Neural cell (in vitro differentiated cells): Measurements from ENCODE around the gene SLC25A22.

Experiments used
- CTCF ChIP-seq: fragments of 450-650 bp; IDR thresholded peaks from 2 replicates; pipeline ENCODE4 v1.5.1; 2014; ENCODE audit warnings: antibody characterized with exemption, mild to moderate bottlenecking, moderate library complexity; ENCODE audit not compliant: poor library complexity, severe bottlenecking
- EZH2 ChIP-seq: fragments of 200-600, 300-800 bp; shearing (Covaris generic), sonication (generic); IDR thresholded peaks from 2 replicates; pipeline ENCODE4 v1.6.1; 2014; ENCODE audit warnings: antibody characterized with exemption, low read length, borderline replicate concordance, mild to moderate bottlenecking; ENCODE audit not compliant: insufficient read depth, poor library complexity, severe bottlenecking
- POLR2AphosphoS5 ChIP-seq: IDR thresholded peaks from 2 replicates; pipeline ENCODE4 v1.6.1; 2012
- RAD21 ChIP-seq: fragments of 450-650 bp; conservative IDR thresholded peaks from 2 replicates; pipeline ENCODE4 v1.6.1; 2014; ENCODE audit warnings: antibody characterized with exemption, mild to moderate bottlenecking, moderate library complexity
- SMC3 ChIP-seq: fragments of 450-650 bp; conservative IDR thresholded peaks from 2 replicates; pipeline ENCODE4 v1.6.1; 2014; ENCODE audit warnings: antibody characterized with exemption, mild to moderate bottlenecking, moderate library complexity; ENCODE audit not compliant: poor library complexity

DNA sequence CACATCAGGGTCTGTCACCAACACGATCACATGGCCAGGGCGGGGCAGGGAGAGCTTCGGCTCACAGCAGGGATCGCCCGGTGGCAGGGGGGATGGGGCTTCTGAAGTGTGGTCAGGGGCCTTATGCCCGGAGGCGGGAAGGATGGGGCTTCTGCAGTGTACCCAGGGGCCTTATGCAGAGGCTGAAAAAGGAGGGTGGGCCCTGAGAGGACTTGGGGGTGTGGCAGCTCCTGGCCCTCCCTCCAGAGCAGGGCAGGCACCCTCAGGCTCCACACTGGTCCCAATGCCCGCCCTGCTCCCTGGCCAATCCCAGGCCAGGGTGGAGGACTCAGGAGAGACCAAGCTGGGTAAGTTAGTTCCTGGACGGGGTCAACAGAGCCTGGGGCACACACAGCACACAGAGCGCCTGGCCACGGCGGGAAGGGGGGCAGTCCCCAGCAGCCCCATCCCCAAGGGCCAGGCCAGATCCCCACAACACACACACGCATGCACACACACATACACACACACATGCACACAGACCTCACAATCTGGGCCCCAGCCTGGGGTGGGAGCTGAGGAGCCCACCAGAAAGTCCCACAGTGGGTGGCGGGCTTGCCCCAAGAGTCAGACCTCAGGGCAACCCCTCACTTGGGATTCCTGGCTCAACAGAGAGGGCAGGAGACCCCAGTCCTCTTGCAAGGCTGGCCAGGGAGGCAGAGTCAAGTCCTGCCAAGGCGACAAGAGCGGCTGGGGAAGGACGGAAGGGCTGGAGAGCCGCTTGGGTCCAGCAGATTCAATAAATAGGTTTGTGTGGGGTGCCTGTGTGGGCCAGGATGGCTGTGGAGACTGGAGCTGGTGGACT is 7.1 kb downstream of the SLC25A22 start:
- TF ChIP-seq CTCF: no peak
- no peak for TF ChIP-seq RAD21
- no peak for TF ChIP-seq EZH2
- no peak for TF ChIP-seq SMC3
- TF ChIP-seq POLR2AphosphoS5: no peak
